Activated CD4-positive, alpha-beta T cell treated with anti-CD3 and anti-CD28 coated beads, Interleukin-2, amount 10 ng/mL, durations not matched to agents 7 days and 5 days (primary cell): ENCODE results near the gene TWNK. TPM values are rescaled to one million over a fixed set of nuclear protein-coding genes. Genes with fewer than 3 reads are reported as not detected.
"Not testable (repeated sequence)": the region's sequence is repeated elsewhere in the genome, so short reads cannot be mapped to it uniquely, and the experiment has no call there.

Experiments used
- CTCF ChIA-PET: fragments of 350-600 bp; sonication (Branson Sonifier 250); formaldehyde crosslinking; loops from one replicate; lab custom pipeline; 2021; ENCODE audit warnings: antibody characterized with exemption; lab: Charles Lee
- POLR2A ChIA-PET: fragments of 350-600 bp; sonication (Branson Sonifier 250); formaldehyde crosslinking; loops from one replicate; lab custom pipeline; 2021; ENCODE audit warnings: antibody characterized with exemption; lab: Charles Lee
- DNase-seq: peaks from one replicate; pipeline ENCODE4 v3.0.0-alpha.2; 2020
- H3K27ac Mint-ChIP-seq: one replicate; pipeline ENCODE4 v1.8.0; 2021; ENCODE audit warnings: mild to moderate bottlenecking, moderate library complexity, mixed read lengths
- H3K27me3 Mint-ChIP-seq: one replicate; pipeline ENCODE4 v1.8.0; 2021; ENCODE audit warnings: mixed read lengths
- H3K36me3 Mint-ChIP-seq: one replicate; pipeline ENCODE4 v1.8.0; 2021; ENCODE audit warnings: low read depth, mixed read lengths
- H3K4me1 Mint-ChIP-seq: one replicate; pipeline ENCODE4 v1.8.0; 2021; ENCODE audit warnings: mixed read lengths
- H3K4me3 Mint-ChIP-seq: one replicate; pipeline ENCODE4 v1.8.0; 2021; ENCODE audit warnings: mild to moderate bottlenecking, moderate library complexity, mixed read lengths
- H3K9me3 Mint-ChIP-seq: one replicate; pipeline ENCODE4 v1.8.0; 2021; ENCODE audit warnings: mixed read lengths
- total RNA-seq, 2 experiments: library from RNA; stranded (reverse); gene quantifications; one replicate each; pipeline ENCODE4 v1.2.3, GENCODE V29; 2021

Gene TWNK
- total RNA-seq, 2 experiments from 2014 or later, result 9.9 to 11.6 TPM

DNA sequence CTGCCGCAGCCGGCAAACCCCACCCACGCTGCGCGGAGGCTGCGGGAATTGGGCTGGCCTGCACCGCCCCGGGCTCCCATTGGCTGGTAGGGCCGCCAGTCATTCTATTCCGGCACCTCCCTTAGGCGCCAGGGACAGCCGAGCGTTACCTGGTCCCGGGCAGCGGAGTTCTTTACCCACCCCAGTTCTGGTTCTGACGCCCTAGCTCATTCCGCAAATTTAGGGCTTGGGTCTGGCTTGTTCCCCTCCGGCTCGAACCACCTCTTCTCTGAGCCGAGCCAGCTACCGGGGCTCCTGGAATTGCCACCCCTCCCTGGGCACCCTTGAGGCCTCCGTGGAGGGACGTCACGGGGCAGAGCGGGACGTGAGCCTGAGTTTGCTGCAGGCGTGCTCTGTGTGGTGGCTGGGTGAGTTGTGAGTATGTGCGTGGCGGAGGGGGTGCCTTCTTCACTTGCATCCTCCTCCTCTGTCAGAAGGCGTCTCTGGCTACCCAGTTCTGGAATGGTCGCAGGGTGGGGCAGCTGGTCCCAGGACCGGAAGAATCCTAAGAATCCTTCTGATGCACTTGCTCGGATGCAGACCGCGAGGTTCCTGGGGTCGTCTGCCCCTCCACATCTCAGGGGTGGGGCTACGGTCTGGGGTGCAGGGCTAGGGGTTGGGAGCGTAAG lies 43.9 kb downstream of the TWNK start, which contains the start of the genes PDZD7 and SFXN3:
Gene PDZD7 (minus strand): TSS at position 2 of the 668 bp plus-strand sequence. CDS start 910 bp downstream, outside the sequence.
Gene SFXN3 (plus strand): TSS at position 107 of the 668 bp plus-strand sequence. CDS start 3,461 bp downstream, outside the sequence.
- no peaks in the 10 kb centered on the region for H3K9me3 Mint-ChIP-seq
- H3K4me1 Mint-ChIP-seq, result peaks cover 17% of the 10 kb centered on the region
- peak within 1 kb of the TSS; percentile 88 for H3K27ac Mint-ChIP-seq
- peak; percentile 96 for DNase-seq
- peak within 1 kb of the TSS; percentile 76 for H3K4me3 Mint-ChIP-seq
- ChIA-PET CTCF (interaction anchor here (0.7 to 8.0 kb wide), 12 partner anchors 8 to 468 kb away, joined by 3 to 104 read pairs (median 5); partner anchors contain the start of gene KAZALD1), POLR2A (interaction anchor here (0.5 kb wide), 1 partner anchor 49 kb away, joined by 3 read pairs; no protein-coding TSS in a partner anchor)
- peaks cover 12% of the 10 kb centered on the region for H3K27me3 Mint-ChIP-seq
- peaks cover 9% of the 10 kb centered on the region for H3K36me3 Mint-ChIP-seq

DNA sequence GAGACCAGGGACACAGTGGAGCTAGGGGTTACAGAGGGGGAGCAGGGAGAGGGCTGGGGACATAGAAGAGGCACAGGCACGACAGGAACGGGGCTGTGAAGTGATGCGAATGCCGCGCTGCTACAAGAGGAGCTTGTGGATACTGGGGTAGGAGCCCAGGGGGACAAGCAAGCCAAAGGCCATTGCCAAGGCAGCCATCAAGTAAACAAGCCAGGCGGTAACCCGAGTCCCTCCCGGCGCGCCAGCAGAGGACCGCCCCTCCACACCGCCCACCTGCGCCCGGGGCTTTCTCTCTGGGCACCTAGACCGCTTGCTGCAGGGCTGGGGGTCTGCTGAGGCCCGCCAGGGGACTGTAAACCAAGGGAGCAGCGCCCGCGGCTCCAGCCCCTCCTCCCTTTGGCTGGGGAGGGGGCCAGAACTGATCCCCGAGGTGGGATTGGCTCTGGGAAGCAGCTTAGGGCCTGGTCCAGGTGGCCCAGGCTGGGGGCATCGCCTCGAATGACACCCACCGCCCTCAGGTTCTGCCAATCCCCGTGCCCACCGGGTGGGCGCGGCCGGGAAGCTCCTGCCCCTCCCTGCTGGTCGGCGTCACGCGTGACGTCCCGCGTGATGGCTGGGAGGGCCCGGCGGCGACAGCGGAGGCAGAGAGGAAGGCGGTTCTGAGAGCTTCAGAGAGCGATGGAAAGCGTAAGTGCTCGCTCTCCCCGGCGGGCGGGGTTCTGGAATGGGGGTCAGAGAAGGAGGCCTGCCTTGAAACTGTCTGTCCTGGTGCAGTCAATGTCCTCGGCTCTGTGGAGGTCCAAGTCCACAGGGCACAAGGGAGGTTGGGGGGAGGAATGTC lies 44.7 kb downstream of the TWNK start:
- peak; percentile 85 for DNase-seq
- peaks cover 16% of the 10 kb centered on the region for H3K36me3 Mint-ChIP-seq
- POLR2A ChIA-PET, result interaction anchor here (0.6 kb wide), 1 partner anchor 62 kb away, joined by 3 read pairs; no protein-coding TSS in a partner anchor
- H3K4me3 Mint-ChIP-seq, result peak overlapping the region; percentile 76
- H3K4me1 Mint-ChIP-seq, result peaks cover 17% of the 10 kb centered on the region
- peaks cover 12% of the 10 kb centered on the region for H3K27me3 Mint-ChIP-seq
- no peaks in the 10 kb centered on the region for H3K9me3 Mint-ChIP-seq
- CTCF ChIA-PET, result interaction anchor here (1.0 to 8.0 kb wide), 8 partner anchors 8 to 110 kb away, joined by 3 to 104 read pairs (median 10); partner anchors contain the start of gene KAZALD1
- H3K27ac Mint-ChIP-seq, result peak overlapping the region; percentile 88

DNA sequence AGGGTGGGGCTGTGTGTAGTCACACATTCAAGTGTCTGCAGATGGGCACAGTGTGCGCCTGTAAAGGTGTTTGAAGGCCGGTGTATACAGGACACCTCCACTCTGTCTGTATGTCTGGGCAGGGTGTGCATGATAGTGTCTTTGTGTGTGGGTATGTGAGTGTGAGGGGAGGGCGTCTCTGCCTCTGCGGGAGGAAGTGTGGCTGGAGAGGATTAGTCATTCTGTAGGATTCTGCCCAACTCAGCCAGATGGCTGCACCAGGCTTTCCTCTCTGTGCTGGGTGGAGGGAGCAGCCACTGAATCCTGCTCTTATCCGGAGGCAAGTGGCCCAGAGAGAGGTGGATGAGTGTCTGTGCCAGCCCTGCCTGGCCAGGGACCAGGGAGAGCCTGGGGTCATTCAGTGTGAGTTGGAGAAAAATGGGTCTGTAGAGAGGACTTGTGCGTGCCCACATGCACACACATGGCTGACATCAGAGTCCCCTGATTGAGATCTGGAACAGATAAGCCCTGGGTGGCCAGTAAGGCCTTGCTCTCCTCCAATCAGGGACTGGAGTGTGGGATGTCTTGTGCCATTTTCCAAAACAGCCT lies 45.4 kb downstream of the TWNK start:
- Mint-ChIP-seq H3K4me1 (peaks cover 17% of the 10 kb centered on the region), H3K27ac (peak overlapping the region; percentile 88), H3K36me3 (peaks cover 19% of the 10 kb centered on the region), H3K27me3 (peaks cover 12% of the 10 kb centered on the region), H3K9me3 (no peaks in the 10 kb centered on the region), H3K4me3 (peak overlapping the region; percentile 76)
- DNase-seq, result peak; percentile 52
- ChIA-PET POLR2A (no interaction called here), CTCF (interaction anchor here (1.0 to 8.0 kb wide), 7 partner anchors 10 to 109 kb away, joined by 5 to 104 read pairs (median 11); partner anchors contain the start of gene KAZALD1)

GRCh38 chr10:101033276-101033675 lies 45.9 kb downstream of the TWNK start:
- Mint-ChIP-seq H3K4me3 (peak overlapping the region; percentile 76), H3K27me3 (peaks cover 12% of the 10 kb centered on the region), H3K9me3 (no peaks in the 10 kb centered on the region), H3K36me3 (peaks cover 23% of the 10 kb centered on the region), H3K27ac (no peak overlapping the region), H3K4me1 (peaks cover 17% of the 10 kb centered on the region)
- ChIA-PET CTCF (interaction anchor here (2.6 to 8.0 kb wide), 4 partner anchors 16 to 36 kb away, joined by 14 to 104 read pairs (median 20); no protein-coding TSS in a partner anchor), POLR2A (no interaction called here)
- no peak for DNase-seq

- CTCF ChIA-PET, result interaction anchor here (0.6 to 5.7 kb wide), 10 partner anchors 9 to 811 kb away, joined by 3 to 24 read pairs (median 4); no protein-coding TSS in a partner anchor
- H3K27me3 Mint-ChIP-seq, H3K9me3 Mint-ChIP-seq, POLR2A ChIA-PET, H3K27ac Mint-ChIP-seq, H3K4me3 Mint-ChIP-seq, DNase-seq: not testable (repeated sequence)
- Mint-ChIP-seq H3K36me3 (peaks cover 27% of the 10 kb centered on the region), H3K4me1 (peaks cover 17% of the 10 kb centered on the region)
Measured at GRCh38 chr10:101034404-101034803, 47.1 kb downstream of the TWNK start.

GRCh38 chr10:101035314-101035713 lies 48.0 kb downstream of the TWNK start:
- H3K9me3 Mint-ChIP-seq, result no peaks in the 10 kb centered on the region
- H3K27me3 Mint-ChIP-seq, result no peaks in the 10 kb centered on the region
- DNase-seq, result no peak
- POLR2A ChIA-PET, result no interaction called here
- H3K4me1 Mint-ChIP-seq, result peaks cover 19% of the 10 kb centered on the region
- H3K27ac Mint-ChIP-seq, result no peak overlapping the region
- CTCF ChIA-PET, result interaction anchor here (1.0 to 5.7 kb wide), 6 partner anchors 10 to 107 kb away, joined by 3 to 24 read pairs (median 10); no protein-coding TSS in a partner anchor
- peaks cover 27% of the 10 kb centered on the region for H3K36me3 Mint-ChIP-seq
- H3K4me3 Mint-ChIP-seq, result no peak overlapping the region

GRCh38 chr10:101035916-101036702 lies 48.8 kb downstream of the TWNK start:
- H3K27ac Mint-ChIP-seq, result no peak overlapping the region
- H3K27me3 Mint-ChIP-seq, result no peaks in the 10 kb centered on the region
- POLR2A ChIA-PET, result no interaction called here
- no peak overlapping the region for H3K4me3 Mint-ChIP-seq
- no peak for DNase-seq
- peaks cover 27% of the 10 kb centered on the region for H3K36me3 Mint-ChIP-seq
- CTCF ChIA-PET, result interaction anchor here (1.5 to 3.7 kb wide), 4 partner anchors 11 to 25 kb away, joined by 3 to 15 read pairs (median 10); no protein-coding TSS in a partner anchor
- H3K9me3 Mint-ChIP-seq, result no peaks in the 10 kb centered on the region
- H3K4me1 Mint-ChIP-seq, result peaks cover 22% of the 10 kb centered on the region

DNA sequence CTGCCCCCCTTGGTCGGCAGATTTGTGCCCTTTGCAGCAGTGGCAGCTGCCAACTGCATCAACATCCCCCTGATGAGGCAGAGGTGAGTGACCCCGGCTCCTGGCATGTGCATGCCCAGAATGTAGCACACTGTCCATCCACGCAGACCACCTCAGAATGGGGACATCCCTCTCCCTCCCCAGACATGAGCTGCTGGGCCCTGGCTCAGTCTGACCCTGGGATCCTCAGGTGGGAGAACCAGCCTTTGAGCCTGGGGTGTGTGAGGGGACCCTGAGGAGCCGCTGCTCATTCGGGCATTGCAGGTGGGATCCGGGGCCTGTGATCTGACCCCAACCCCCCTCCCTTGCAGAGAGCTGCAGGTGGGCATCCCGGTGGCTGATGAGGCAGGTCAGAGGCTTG lies 49.4 kb downstream of the TWNK start:
- ChIA-PET CTCF (interaction anchor here (1.5 to 3.7 kb wide), 3 partner anchors 15 to 24 kb away, joined by 3 to 14 read pairs (median 5); no protein-coding TSS in a partner anchor), POLR2A (no interaction called here)
- DNase-seq, result no peak
- no peak overlapping the region for H3K4me3 Mint-ChIP-seq
- no peak overlapping the region for H3K27ac Mint-ChIP-seq
- peaks cover 27% of the 10 kb centered on the region for H3K36me3 Mint-ChIP-seq
- H3K27me3 Mint-ChIP-seq, result no peaks in the 10 kb centered on the region
- H3K9me3 Mint-ChIP-seq, result no peaks in the 10 kb centered on the region
- H3K4me1 Mint-ChIP-seq, result peaks cover 28% of the 10 kb centered on the region

DNA sequence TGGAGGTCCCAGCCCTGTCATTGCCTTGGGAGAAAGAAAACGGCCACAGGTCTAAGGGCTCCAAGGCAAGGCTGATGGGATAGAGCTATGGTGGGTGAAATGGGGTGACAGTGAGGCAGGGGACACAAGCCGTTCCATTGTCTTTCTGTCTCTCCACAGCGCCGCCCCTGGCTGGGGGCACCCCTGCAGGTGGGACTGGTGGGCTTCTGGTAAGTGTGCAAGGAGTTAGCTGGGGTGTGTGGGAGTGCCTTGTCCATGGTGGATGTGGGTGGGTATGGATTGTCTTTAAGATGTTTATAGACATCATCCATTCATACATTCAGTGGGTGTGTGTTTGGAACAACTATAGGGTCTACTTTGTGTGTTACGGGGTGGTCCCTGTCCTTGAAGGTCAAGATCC lies 51.1 kb downstream of the TWNK start:
- H3K36me3 Mint-ChIP-seq, result peaks cover 27% of the 10 kb centered on the region
- ChIA-PET POLR2A (no interaction called here), CTCF (interaction anchor here (1.6 to 1.8 kb wide), 3 partner anchors 12 to 27 kb away, joined by 4 to 13 read pairs (median 4); no protein-coding TSS in a partner anchor)
- H3K4me1 Mint-ChIP-seq, result peaks cover 34% of the 10 kb centered on the region
- no peak for DNase-seq
- no peaks in the 10 kb centered on the region for H3K9me3 Mint-ChIP-seq
- no peak overlapping the region for H3K27ac Mint-ChIP-seq
- peaks cover 2% of the 10 kb centered on the region for H3K27me3 Mint-ChIP-seq
- H3K4me3 Mint-ChIP-seq, result no peak overlapping the region

GRCh38 chr10:101040061-101040460 lies 52.7 kb downstream of the TWNK start:
- Mint-ChIP-seq H3K4me1 (peaks cover 33% of the 10 kb centered on the region), H3K9me3 (no peaks in the 10 kb centered on the region), H3K27me3 (peaks cover 13% of the 10 kb centered on the region), H3K4me3 (no peak overlapping the region), H3K36me3 (peaks cover 24% of the 10 kb centered on the region), H3K27ac (no peak overlapping the region)
- POLR2A ChIA-PET, result no interaction called here
- CTCF ChIA-PET, result interaction anchor here (0.7 to 1.8 kb wide), 6 partner anchors 9 to 55 kb away, joined by 3 to 13 read pairs (median 3); partner anchors contain the start of genes PDZD7 and SFXN3
- DNase-seq, result no peak

GRCh38 chr10:101040851-101041250 lies 53.5 kb downstream of the TWNK start:
- Mint-ChIP-seq H3K27ac (no peak overlapping the region), H3K4me1 (peaks cover 33% of the 10 kb centered on the region), H3K9me3 (no peaks in the 10 kb centered on the region), H3K36me3 (peaks cover 20% of the 10 kb centered on the region), H3K4me3 (no peak overlapping the region), H3K27me3 (peaks cover 19% of the 10 kb centered on the region)
- ChIA-PET CTCF (interaction anchor here (0.5 to 3.4 kb wide), 23 partner anchors 11 to 851 kb away, joined by 3 to 39 read pairs (median 4); partner anchors contain the start of genes KAZALD1, PDZD7 and SFXN3), POLR2A (no interaction called here)
- no peak for DNase-seq
